8988T (cell line): ENCODE data around the gene RFX1.

ENCODE experiments used
- DNase-seq: peaks from one replicate; pipeline ENCODE4 v3.0.0; 2011

Gene RFX1

DNA sequence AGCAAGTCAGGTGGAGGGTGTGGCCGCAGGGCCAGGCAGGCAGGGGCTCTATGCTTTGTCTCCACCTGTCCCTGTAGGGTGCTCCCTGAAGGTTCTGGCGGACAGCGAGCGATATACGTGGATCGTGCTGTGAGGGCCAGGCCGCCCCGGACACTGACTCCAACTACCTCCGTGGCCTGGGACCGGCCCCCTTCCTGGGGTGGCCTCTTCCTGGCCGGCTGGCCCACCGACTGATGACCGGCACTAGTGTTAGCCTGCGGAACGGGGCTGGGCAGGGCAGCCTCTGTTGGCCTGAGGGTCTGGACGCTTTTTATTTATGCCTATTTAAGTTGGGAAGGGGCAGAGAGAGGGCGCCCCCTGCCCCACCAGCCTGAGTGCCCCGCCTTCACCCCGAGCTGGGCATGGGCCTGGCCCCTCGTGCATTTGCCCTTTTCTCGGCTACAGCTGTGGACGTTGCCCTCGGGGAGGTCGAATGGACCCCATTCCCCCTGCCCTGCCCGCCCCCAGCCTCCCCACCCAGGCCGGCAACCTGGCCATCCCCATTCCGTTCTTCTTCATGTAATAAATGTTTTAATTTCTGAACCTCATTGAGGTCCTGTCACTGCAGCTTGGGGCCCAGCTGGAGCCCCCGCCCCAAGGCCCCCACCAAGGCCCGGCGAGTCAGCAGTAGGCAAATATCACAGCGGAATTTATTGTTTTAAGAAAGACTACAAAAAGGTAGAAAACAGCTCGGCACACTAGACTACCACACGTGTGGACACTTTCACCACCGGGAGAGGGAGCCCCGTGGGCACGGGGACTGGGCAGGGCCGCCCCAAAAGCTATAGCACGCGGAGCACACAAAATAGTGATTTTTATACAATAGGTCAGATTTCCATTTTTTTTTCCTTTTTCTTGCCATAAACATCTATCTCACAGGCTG, 45.0 kb downstream of the RFX1 start:
- DNase-seq: peak; percentile 45

DNA sequence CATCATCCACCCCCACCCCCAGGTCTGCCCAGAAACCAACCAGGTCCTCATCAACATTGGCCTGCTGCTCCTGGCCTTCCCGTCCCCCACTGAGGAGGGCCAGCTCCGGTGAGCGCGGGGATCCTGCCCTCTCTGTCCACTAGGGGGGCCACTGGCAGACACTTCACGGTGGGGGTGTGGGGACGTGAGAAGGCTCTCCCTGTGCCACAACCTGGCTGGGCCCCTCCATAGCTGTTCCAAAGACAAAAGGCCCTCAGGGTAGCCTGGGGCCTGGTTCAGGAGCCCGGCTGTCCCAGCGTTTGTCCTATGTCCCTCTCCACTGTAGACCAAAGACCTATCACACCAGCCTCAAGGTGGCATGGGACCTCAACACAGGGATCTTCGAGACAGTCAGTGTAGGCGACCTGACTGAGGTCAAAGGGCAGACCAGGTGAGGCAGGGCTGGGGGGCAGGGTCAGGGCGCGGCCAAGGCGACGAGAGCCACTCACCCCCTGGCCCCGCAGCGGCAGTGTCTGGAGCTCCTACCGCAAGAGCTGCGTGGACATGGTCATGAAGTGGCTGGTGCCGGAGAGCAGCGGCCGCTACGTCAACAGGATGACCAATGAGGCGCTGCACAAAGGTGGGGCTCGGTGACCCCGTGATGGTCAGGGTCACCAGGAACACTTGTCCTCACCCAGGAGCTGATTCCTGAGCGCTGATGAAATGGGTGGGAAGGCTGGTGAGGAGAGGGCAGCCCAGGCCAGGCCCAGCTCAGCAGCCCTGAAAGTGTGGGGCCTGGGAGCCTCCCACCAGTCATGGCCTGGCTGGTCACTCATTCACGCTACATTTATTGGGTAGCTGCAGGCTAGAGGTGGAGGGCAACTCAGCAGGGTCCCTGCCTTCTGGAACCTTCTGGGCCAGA, 45.9 kb downstream of the RFX1 start:
- DNase-seq: peak; percentile 91

DNA sequence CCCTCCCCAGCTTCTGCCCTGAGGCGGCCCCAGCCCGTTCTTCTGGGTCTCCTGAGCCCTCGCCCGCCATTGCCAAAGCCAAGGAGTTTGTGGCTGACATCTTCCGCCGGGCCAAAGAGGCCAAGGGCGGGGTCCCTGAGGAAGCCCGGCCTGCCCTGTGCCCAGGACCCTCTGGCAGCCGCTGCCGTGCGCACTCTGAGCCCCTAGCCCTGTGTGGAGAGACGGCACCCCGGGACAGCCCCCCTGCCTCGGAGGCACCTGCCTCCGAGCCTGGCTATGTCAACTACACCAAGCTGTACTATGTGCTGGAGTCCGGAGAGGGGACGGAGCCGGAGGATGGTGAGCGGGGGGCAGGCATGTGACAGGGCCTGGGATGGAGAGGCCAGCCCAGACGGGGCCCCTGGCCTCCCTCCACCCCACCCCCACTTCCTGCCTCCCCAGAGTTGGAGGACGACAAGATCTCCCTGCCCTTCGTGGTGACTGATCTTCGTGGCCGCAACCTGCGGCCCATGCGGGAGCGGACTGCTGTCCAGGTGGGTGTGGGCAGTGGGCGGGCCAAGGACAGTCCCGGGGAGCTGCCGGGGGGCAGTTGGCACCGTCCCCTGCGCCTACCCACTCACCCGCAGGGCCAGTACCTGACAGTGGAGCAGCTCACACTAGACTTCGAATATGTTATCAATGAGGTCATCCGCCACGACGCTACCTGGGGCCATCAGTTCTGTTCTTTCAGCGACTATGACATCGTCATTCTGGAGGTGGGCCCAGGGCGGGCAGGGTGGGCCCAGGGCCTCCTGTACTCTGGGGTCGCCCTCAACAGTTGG, 46.8 kb downstream of the RFX1 start:
- peak; percentile 8 for DNase-seq

DNA sequence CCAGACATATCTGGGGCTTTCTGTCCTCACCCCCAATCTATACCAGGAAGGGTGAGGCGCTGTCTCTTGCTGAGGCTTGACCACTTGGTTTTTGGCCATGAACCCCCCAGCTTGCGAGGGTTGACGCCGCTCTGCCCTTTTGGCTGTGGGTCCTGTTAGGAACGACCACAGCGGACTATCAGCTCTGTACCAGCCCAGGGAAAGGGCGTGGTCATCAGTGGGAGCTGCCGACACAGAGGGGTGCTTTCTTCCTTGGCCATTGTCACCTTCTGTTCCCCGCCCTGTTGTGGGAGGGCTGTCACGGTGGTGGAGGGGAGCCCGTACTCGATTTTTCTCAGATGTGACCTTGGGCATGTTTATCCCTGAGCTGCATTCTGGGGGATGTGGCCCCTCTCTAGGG, 48.1 kb downstream of the RFX1 start:
- peak; percentile 7 for DNase-seq

DNA sequence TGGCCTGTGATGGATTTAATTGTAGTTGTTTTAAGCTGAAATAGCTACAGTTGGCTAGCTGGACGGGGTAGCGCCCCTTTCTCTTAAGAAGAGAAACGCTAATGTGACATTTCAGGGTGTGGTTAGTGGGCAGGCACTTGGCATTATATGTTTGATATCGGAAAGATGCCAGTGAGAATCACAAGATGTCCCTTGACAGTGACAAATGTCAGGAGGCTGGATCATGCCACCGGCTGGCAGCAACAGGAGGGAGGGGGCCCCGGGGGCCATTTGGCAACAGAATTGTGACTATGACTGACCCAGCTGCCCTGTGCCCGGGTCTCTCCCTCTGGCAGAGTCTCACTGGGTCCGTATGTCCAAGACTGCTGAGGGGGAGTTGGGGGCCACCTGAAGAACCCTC, 49.1 kb downstream of the RFX1 start:
- DNase-seq: no peak

DNA sequence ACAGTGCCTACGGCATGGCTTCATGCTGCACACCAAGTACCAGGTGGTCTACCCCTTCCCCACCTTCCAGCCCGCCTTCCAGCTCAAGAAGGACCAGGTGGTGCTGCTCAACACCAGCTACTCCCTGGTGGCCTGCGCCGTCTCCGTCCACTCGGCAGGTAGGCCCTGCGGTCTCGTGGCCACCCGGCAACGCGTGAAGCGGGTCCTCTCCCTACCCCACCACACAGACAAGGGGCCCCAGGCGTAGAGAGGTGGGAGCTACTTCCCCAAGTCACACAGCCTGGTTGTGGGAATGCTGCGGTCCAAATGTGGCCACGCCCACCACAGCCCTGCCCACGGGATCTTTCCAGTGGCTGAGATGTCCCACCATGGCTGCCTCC, 49.8 kb downstream of the RFX1 start:
- DNase-seq: no peak

DNA sequence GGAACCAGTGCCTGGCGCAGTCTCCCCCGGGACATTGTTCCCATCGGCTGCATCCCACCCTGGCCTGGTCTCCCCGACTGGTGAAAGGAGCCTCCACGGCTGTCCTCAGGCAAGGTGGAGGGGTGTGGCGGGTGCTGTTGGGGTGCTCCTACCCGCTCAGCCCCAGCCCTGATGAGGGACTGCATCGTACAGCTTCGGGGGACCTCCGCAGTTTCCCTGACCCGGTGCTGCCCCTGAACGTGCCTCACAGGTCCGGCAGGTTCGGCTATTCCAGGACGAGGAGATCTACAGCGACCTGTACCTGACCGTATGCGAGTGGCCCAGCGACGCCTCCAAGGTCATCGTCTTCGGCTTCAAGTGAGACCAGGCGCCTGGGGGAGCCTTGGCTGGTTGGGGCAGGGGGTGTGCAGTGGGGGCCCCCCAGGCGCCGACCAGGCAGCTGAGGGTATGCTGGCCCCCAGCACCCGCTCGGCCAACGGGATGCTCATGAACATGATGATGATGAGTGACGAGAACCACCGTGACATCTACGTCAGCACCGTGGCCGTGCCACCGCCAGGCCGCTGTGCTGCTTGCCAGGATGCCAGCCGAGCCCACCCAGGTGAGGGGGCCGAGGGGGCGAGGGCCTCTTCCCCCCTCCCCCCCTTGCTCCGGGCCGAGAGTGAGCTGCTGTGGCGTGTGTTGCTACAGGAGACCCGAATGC, 50.3 kb downstream of the RFX1 start:
- no peak for DNase-seq

DNA sequence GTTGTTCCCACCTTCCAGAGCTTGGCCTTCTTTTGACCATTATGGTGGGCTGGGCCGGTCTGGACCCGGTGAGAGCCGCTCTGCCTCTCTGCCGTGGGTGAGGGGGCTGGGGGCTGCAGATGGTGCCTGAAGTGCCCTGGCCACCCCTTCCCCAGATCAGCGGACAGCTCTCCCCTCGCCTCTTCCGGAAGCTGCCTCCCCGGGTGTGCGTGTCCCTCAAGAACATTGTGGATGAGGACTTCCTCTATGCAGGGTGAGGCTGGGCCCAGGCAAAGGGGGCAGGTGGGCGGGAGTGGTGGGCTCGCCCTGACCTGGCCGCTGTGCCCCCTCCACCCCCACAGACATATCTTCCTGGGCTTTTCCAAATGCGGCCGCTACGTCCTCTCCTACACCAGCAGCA, 51.9 kb downstream of the RFX1 start:
- DNase-seq: no peak

DNA sequence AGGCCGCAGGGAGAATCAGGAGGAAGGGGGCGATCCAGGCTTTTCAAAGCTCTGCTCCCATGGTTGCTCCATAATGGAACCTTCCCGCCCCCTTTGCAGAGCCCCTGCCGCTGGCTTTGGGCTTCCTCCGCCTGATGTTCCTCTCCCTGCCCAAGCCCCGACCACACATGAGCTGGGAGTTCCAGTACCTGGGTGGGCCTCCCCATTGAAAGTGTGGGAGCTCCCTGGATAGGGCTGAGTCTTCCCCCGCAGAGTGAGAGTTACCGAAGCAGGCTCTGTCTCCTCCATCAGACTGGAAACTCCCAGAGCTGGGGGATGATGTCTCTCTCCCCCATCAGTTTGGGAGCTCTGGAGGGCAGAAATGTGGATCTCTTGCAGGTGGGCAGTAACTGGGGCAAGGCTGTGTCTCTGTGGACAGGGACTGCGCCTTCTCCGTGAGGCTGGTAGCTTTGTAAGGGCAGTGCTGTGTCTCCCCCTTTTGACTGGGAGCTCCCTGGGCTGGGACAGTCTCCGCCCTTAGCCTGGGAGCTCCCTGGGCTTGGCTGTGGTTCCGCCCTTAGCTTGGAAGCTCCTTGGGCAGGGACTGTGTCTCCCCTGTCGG, 53.1 kb downstream of the RFX1 start:
- no peak for DNase-seq

DNA sequence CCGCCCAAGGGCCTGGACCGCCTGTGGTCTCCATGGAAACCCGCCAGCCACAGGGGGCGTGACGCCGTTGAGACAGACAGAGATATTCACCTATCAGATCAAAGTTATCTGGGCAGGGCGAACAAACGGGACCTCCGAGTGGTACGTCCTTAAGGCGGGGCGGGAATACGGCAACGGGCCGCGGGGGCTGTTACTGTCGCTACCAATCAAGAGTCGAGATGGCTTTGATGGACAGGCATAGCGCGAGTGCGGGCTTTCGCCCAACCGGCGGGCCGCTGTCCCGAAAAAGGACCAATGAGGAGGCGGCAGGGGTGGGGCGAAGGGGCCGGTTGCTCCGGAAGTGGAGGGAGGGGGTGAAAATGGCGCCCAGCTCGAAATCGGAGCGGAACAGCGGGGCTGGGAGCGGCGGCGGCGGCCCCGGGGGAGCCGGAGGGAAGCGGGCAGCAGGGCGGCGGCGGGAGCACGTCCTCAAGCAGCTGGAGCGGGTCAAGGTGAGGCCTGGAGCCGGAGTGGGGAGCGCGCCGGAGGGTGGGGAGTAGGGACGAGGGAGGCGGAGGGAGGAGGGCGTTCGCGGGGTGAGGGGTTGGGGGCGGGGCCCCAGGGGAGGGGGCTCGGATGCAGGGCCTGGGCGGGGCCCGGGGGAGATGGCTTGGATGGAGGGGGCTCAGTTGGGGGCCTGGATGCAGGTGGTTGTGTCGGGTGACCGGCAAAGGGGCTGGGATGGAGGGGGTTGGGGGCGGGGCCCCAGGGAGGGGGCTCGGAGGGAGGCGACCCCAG, 53.8 kb downstream of the RFX1 start, which contains the start of gene DCAF15:
Gene DCAF15 (plus strand): TSS at position 356 of the 777 bp plus-strand sequence. CDS start 4 bp downstream, at position 360.
- DNase-seq: peak; percentile 99

DNA sequence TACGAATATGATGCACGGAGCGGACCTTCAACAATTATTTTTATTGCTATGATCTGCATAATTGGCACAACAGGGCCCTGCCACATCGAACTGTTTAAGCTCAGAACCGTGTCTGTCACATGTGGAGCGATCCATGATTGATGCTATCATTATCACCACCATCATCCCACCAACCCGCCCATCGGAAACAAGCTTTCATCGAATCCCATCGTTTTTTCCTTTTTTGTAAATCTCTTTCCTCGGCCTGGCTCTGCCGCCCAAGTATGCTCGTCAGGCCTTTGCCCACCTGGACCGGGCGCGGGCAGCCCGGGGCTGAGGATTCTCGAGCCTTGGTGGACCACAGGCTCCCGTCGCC, 54.3 kb downstream of the RFX1 start:
- DNase-seq: no peak

DNA sequence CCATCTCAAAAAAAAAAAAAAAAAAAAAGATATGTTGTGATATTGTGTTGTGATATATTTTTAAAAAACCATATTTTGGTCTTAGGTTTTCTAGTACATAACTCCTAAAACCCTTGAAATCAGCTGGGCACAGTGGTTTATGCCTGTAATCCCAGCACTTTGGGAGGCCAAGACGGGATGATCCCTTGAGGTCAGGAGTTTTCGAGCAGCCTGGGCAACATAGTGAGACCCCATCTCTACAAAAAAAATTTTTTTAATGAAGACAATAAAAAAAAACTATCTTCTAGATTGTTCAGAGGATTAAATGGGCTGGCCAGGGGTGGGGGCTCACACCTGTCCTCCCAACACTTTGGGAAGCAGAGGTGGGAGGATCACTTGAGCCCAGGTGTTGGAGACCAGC, 55.1 kb downstream of the RFX1 start:
- no peak for DNase-seq

DNA sequence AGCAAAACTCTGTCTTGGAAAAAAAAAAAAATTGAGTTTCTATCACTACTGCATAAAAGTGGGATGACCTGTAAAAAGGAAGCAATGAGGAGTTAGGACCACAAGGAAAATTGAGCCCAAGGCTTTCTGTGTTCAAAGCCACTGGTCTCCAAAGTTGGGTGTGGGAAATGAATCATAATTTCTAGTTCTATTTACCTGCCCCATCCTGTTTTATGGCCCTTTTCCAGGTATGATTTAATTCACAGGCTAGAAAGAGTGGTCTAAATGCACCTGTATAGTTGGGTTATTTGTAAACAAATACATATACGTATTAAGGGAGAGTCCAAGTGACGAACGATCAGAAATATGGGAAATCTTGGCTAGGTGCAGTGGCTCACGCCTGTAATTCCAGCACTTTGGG, 59.7 kb downstream of the RFX1 start:
- DNase-seq: no peak

DNA sequence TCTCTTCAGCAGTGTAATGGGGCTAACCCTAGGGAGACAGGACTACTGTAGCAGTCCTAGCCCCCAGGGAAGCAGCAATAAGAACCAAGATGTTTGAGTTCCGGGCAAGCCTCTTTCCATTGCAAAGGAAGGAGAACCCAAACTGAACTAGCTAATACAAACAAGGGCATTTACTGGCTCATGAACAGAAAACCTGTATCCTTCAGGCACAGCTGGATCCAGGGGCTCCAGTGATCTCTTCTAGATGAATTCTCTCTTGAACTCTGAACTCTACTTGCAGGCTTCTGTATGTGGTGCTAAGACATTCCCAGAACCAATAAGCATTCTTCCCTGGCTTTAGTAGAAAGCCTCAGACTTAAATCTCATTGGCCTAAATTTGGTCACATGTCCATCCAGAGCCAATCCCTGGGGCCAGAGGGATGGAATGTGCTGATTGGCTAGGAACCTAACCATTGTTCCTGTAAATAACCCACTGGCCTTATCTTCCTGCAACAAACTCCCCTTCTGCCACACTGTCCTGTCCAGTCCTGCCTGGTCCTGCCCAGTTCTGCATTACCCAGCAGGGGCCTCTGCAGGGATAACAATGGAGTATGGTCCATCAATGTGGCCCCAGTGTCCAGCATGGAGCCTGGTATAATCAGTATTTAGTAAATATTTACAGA, 64.0 kb downstream of the RFX1 start:
- DNase-seq: no peak

DNA sequence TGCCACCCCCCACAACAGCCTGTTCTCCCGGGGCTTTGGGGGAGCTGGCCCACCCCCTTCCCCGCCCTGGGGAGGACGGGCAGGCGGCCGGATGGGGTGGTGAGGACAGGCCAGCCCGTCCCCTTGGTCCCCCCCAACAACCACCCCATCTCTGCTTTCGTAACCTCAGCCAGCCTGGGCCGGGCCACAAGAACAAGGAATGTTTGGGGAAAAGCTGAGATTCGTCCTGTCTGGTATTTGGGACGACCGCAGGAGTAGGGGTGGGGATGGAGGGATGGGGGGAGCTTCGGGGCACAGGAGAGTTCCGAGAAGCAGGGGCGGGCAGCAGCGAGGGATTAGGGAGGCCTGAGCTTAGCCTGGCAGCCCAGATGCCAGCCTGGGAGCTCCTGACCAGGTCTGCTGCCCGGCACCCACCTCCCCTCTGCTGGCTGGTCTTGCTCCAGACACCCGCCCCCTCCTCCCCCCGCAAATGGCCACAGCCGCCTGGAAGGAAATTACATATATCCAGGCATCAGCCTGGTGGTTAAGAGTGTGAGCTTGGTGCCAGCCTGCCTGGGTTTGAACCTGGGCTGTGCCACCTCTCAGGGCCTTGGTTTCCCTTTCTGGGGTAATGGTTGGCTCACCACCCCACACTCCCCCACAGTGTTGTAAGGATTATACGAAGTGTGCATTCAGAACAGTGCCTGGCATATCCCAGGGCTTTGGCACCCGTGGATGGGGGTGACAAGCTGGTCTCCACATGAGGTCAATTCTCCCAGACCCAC, 67.6 kb downstream of the RFX1 start, which contains the start of gene PODNL1:
Gene PODNL1 (minus strand): TSS at position 117 of the 764 bp plus-strand sequence. CDS start 236 bp downstream, outside the sequence.
- no peak for DNase-seq

DNA sequence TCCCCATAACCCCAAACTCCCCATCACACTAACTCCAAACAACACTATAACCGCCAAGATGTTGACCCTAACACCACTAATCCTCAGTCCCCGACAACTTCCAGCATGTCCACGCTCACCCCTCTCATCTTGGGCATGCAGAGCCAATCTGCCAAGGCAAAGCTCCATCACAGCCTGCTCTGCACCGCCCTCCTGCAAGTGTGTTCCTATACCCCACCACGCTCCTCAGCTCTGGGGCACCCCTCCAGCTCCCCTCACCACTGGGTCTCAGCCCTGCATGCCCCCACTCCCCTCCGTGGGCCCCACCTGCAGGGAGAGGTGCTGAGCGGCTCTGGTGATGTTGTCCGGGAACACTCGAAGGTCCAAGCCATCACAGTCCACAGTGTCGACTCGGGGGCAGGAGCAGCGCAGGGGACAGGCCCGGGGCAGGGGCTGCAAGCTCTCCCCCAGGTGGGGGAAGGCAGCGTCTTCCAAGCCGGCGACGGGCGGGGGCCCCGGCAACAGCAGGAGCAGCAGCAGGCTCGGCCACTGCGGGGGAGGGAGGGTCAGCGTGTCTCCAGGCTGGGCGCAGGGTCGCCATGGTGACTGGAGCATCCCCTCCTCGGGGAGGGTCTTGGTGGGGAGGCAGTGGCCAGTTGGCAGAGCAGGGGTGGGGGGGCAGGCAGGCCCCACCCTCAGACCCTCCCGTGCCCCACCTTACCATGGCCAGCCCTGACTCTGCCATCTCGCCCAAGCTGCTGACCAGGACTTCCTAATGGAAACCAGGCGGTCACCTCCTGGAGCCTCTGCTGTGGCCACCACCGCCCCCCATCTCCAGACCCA, 68.4 kb downstream of the RFX1 start:
- DNase-seq: no peak

DNA sequence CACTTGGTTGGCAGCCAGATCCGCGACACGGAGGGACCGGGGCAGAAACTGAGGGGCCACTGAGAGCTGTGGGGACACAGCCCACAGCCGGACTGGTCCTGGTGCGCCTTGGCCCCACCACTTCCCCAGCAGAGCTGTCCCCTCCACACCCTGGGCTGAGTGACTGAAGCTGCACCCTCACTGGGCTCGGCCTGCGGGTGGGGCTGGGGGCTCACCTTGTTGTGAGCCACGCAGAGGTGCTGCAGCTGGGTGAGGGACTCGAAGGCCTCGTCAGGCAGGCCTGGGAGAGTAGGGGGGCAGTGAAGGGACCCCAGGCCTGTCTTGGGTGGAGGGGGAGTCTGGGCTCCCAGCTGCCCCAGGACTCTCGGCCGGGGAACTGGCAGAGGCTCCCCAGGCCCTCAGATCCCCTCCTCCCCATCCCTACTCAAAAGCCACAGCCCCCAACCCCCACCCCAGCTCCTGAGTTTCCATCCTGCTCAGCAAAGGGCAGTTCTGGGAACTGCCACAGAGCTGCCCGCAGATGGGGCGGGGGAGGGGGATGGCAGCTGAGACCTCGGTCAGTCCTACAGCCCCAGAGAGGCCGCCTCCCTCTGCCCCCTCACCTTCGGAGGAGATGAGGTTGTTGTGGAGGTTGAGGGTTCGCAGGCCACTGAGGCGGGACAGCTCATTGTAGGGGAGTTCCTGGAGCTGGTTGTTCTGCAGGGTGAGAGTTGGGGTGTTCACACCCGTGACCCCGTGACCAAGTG, 70.2 kb downstream of the RFX1 start:
- DNase-seq: no peak

DNA sequence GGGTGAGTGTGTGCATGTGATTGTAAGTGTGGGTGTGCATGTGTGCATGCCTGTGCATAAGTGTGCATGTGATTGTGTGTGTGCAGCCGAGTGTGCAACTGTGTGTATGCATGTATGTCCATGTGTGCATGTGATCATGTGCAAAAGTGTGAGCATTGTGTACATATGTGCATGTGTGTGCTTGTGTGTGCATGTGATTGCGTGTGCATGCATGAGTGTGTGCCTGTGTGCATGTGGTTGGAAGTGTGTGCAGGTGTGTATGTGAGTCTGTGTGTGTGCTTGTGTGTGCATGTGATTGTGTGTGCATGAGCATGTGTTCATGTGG, 71.4 kb downstream of the RFX1 start:
- no peak for DNase-seq
